OCI-LY7 (cell line): ENCODE results near the gene NDRG2. TPM values are rescaled to one million over a fixed set of nuclear protein-coding genes. Genes with fewer than 3 reads are reported as not detected.

Experiments used
- BruUV-seq: library from RNA; stranded (reverse); fragments of 400-500 nt; replicated peaks from 2 replicates; lab custom pipeline; 2021; lab: Mats Ljungman, UMichigan
- CTCF ChIA-PET: fragments of 300-600 bp; sonication (Branson Sonifier 250); formaldehyde crosslinking; loops from one replicate; lab custom pipeline; 2022; ENCODE audit warnings: antibody characterized with exemption; ENCODE audit not compliant: unreplicated experiment; lab: Charles Lee
- POLR2A ChIA-PET: fragments of 300-600 bp; sonication (Branson Sonifier 250); formaldehyde crosslinking; loops from one replicate; lab custom pipeline; 2022; ENCODE audit warnings: antibody characterized with exemption; lab: Charles Lee
- DNase-seq: peaks from one replicate; pipeline ENCODE4 v3.0.0-alpha.2; 2015; ENCODE audit warnings: low spot score
- H2AFZ ChIP-seq: fragments of 200-600 bp; sonication (generic), shearing (Covaris generic); 2 replicates; pipeline ENCODE4 v1.6.1; 2014; ENCODE audit warnings: mild to moderate bottlenecking, antibody characterized with exemption, low read length, moderate library complexity
- H3K27ac ChIP-seq: fragments of 200-600 bp; sonication (generic); 2 replicates; pipeline ENCODE4 v1.5.1; 2014; ENCODE audit warnings: mixed run types, low read depth, mild to moderate bottlenecking, moderate library complexity, low read length, inconsistent platforms; ENCODE audit not compliant: poor library complexity, severe bottlenecking
- H3K36me3 ChIP-seq: fragments of 200-600 bp; sonication (generic); 2 replicates; pipeline ENCODE4 v1.6.1; 2014; ENCODE audit warnings: mild to moderate bottlenecking, antibody characterized with exemption, low read length, moderate library complexity, mixed read lengths; ENCODE audit not compliant: insufficient read depth
- H3K4me1 ChIP-seq: fragments of 200-600 bp; sonication (generic); 2 replicates; pipeline ENCODE4 v1.5.1; 2014; ENCODE audit warnings: mild to moderate bottlenecking, low read length; ENCODE audit not compliant: insufficient read depth, poor library complexity, severe bottlenecking
- H3K4me2 ChIP-seq: fragments of 200-600 bp; sonication (generic); 2 replicates; pipeline ENCODE4 v1.6.1; 2014; ENCODE audit warnings: mild to moderate bottlenecking, low read length
- H3K4me3 ChIP-seq: fragments of 200-600 bp; sonication (generic); 2 replicates; pipeline ENCODE4 v1.5.1; 2014; ENCODE audit warnings: mild to moderate bottlenecking, low read depth, low read length; ENCODE audit not compliant: poor library complexity, severe bottlenecking
- H3K79me2 ChIP-seq: fragments of 200-600 bp; sonication (generic); 2 replicates; pipeline ENCODE4 v1.6.1; 2016; ENCODE audit warnings: low read depth, mild to moderate bottlenecking, low read length, moderate library complexity, mixed read lengths; ENCODE audit not compliant: insufficient read depth
- H3K9me2 ChIP-seq: fragments of 200-600 bp; sonication (generic); 2 replicates; pipeline ENCODE4 v1.6.1; 2016; ENCODE audit warnings: mild to moderate bottlenecking, low read length, mixed read lengths; ENCODE audit not compliant: insufficient read depth
- H3K9me3 ChIP-seq: fragments of 200-600 bp; sonication (generic); 2 replicates; pipeline ENCODE4 v1.6.1; 2014; ENCODE audit warnings: mild to moderate bottlenecking, mixed run types, low read length, mixed read lengths
- H4K20me1 ChIP-seq: fragments of 200-600 bp; sonication (generic); 2 replicates; pipeline ENCODE4 v1.6.1; 2014; ENCODE audit warnings: mild to moderate bottlenecking, antibody characterized with exemption, low read length, moderate library complexity, mixed read lengths; ENCODE audit not compliant: insufficient read depth
- CTCF ChIP-seq: fragments of 200-600 bp; sonication (generic); conservative IDR thresholded peaks from 2 replicates; pipeline ENCODE4 v1.5.1; 2014; ENCODE audit warnings: mild to moderate bottlenecking, antibody characterized with exemption, low read length, moderate library complexity, mixed read lengths
- EZH2phosphoT487 ChIP-seq: fragments of 200-600 bp; sonication (generic); IDR thresholded peaks from 2 replicates; pipeline ENCODE4 v1.6.1; 2018; ENCODE audit warnings: low read depth, borderline replicate concordance, mild to moderate bottlenecking, mixed run types, antibody characterized with exemption, low read length, moderate library complexity, mixed read lengths
- intact Hi-C: fragments of 100-400 bp; cut with micrococcal nuclease; formaldehyde crosslinking; loops from one replicate; pipeline ENCODE4 v1.10.0; 2022; ENCODE audit not compliant: unreplicated experiment
- total RNA-seq, 2 experiments: library from RNA; depleted of rRNA in 1 of 2; stranded (reverse); fragments of >200 nt in 1 of 2; shearing (Covaris generic) in 1 of 2; gene quantifications; 2 replicates each; pipeline ENCODE4 v1.2.3, GENCODE V29; 2014 to 2022

NDRG2 gene
- total RNA-seq, 2 experiments from 2014 or later: not detected

GRCh38 chr14:21057803-21058675 lies 33.2 kb upstream of the NDRG2 start, which contains the start of gene RNASE8:
Gene RNASE8 (plus strand): TSS chr14:21057822. CDS start chr14:21057893, 71 bp downstream.
- Histone ChIP-seq H3K27ac (no peak within 1 kb of the TSS), H3K36me3 (no peaks in the 10 kb centered on the region), H2AFZ (no peak within 1 kb of the TSS), H3K9me3 (no peaks in the 10 kb centered on the region), H4K20me1 (no peaks in the 10 kb centered on the region), H3K4me1 (peaks cover 3% of the 10 kb centered on the region), H3K4me3 (no peak within 1 kb of the TSS), H3K9me2 (no peaks in the 10 kb centered on the region), H3K4me2 (no peak within 1 kb of the TSS), H3K79me2 (no peaks in the 10 kb centered on the region)
- intact Hi-C loops: no loop called here
- DNase-seq: no peak
- no peak for TF ChIP-seq CTCF
- TF ChIP-seq EZH2phosphoT487: no peak
- BruUV-seq: no TSS peak
- ChIA-PET CTCF (no interaction called here), POLR2A (no interaction called here)

- no TSS peak for BruUV-seq
- DNase-seq: no peak
- H3K79me2 ChIP-seq: no peaks in the 10 kb centered on the region
- no peaks in the 10 kb centered on the region for H4K20me1 ChIP-seq
- no peak overlapping the region for H3K27ac ChIP-seq
- no peak overlapping the region for H3K4me3 ChIP-seq
- CTCF ChIA-PET: no interaction called here
- no peaks in the 10 kb centered on the region for H3K9me3 ChIP-seq
- no peaks in the 10 kb centered on the region for H3K36me3 ChIP-seq
- intact Hi-C loops: no loop called here
- H3K9me2 ChIP-seq: no peaks in the 10 kb centered on the region
- no peak overlapping the region for H3K4me2 ChIP-seq
- no peaks in the 10 kb centered on the region for H3K4me1 ChIP-seq
- POLR2A ChIA-PET: no interaction called here
- H2AFZ ChIP-seq: no peak overlapping the region
- TF ChIP-seq CTCF: no peak
- TF ChIP-seq EZH2phosphoT487: no peak
Measured at GRCh38 chr14:21056520-21057163, 31.8 kb upstream of the NDRG2 start.
